Mesenchymal stem cell (in vitro differentiated cells and primary cell): ENCODE data around the gene PRR16.

ENCODE experiments used
- DNase-seq: peaks from one replicate; pipeline ENCODE4 v3.0.0-alpha.2; 2013
- H2AFZ ChIP-seq: one replicate; pipeline ENCODE4 v1.6.1; 2013; ENCODE audit warnings: low read depth, mild to moderate bottlenecking, control low read depth, inconsistent platforms, low read length, moderate library complexity
- H2AK5ac ChIP-seq: 2 replicates; pipeline ENCODE4 v1.6.1; 2013; ENCODE audit warnings: low read length, moderate library complexity, mild to moderate bottlenecking, inconsistent platforms; ENCODE audit not compliant: severe bottlenecking
- H2BK120ac ChIP-seq: one replicate; pipeline ENCODE4 v1.6.1; 2013; ENCODE audit warnings: low read depth, mild to moderate bottlenecking, inconsistent platforms, low read length, moderate library complexity
- H2BK12ac ChIP-seq, 2 experiments: one replicate each; pipeline ENCODE4 v1.6.1; 2013; ENCODE audit warnings: inconsistent platforms in 2 of 2, low read length in 2 of 2, mild to moderate bottlenecking in 2 of 2, moderate library complexity in 2 of 2, control low read depth in 1 of 2
- H2BK15ac ChIP-seq: one replicate; pipeline ENCODE4 v1.6.1; 2013; ENCODE audit warnings: mild to moderate bottlenecking, low read depth, inconsistent platforms; ENCODE audit not compliant: poor library complexity, severe bottlenecking
- H2BK5ac ChIP-seq: 2 replicates; pipeline ENCODE4 v1.6.1; 2013; ENCODE audit warnings: low read depth, mild to moderate bottlenecking, low read length, control low read depth, inconsistent platforms; ENCODE audit not compliant: poor library complexity, severe bottlenecking
- H3K14ac ChIP-seq, 2 experiments: one replicate each; pipeline ENCODE4 v1.6.1; 2013; ENCODE audit warnings: inconsistent platforms in 2 of 2, low read length in 2 of 2, control low read depth in 1 of 2, mild to moderate bottlenecking in 1 of 2, moderate library complexity in 1 of 2
- H3K18ac ChIP-seq, 2 experiments: one replicate each; pipeline ENCODE4 v1.6.1; 2013; ENCODE audit warnings: inconsistent platforms in 2 of 2, low read length in 2 of 2, control low read depth in 1 of 2, low read depth in 1 of 2, mild to moderate bottlenecking in 1 of 2
- H3K23ac ChIP-seq, 2 experiments: one replicate each; pipeline ENCODE4 v1.6.1; 2013; ENCODE audit warnings: inconsistent platforms in 2 of 2, low read length in 2 of 2, mild to moderate bottlenecking in 2 of 2, moderate library complexity in 2 of 2, control low read depth in 1 of 2
- H3K27ac ChIP-seq: 2 replicates; pipeline ENCODE4 v1.5.1; 2013; ENCODE audit warnings: mild to moderate bottlenecking, moderate library complexity, low read length, control low read depth, inconsistent platforms; ENCODE audit not compliant: poor library complexity, severe bottlenecking
- H3K27me3 ChIP-seq, 2 experiments: 2 replicates each; pipeline versions ENCODE4 v1.6.1 to v1.7.0; 2013; ENCODE audit warnings: low read length in 2 of 2, mild to moderate bottlenecking in 2 of 2, moderate library complexity in 2 of 2, control low read depth in 1 of 2, inconsistent platforms in 1 of 2; ENCODE audit not compliant: control insufficient read depth in 1 of 2, insufficient read depth in 1 of 2
- H3K36me3 ChIP-seq, 2 experiments: 2 replicates each; pipeline versions ENCODE4 v1.6.1 to v1.7.0; 2013; ENCODE audit warnings: low read length in 2 of 2, control low read depth in 1 of 2, inconsistent platforms in 1 of 2, low read depth in 1 of 2, mild to moderate bottlenecking in 1 of 2; ENCODE audit not compliant: insufficient read depth in 2 of 2, control insufficient read depth in 1 of 2
- H3K4ac ChIP-seq, 2 experiments: one replicate each; pipeline ENCODE4 v1.6.1; 2013; ENCODE audit warnings: inconsistent platforms in 2 of 2, low read length in 2 of 2, mild to moderate bottlenecking in 2 of 2, moderate library complexity in 2 of 2, control low read depth in 1 of 2, low read depth in 1 of 2
- H3K4me1 ChIP-seq: 2 replicates; pipeline ENCODE4 v1.6.1; 2013; ENCODE audit warnings: low read depth, low read length, control low read depth; ENCODE audit not compliant: control insufficient read depth, insufficient read depth
- H3K4me2 ChIP-seq: 2 replicates; pipeline ENCODE4 v1.6.1; 2013; ENCODE audit warnings: low read length, mild to moderate bottlenecking, inconsistent platforms; ENCODE audit not compliant: poor library complexity, severe bottlenecking
- H3K4me3 ChIP-seq, 2 experiments: 2 replicates each; pipeline versions ENCODE4 v1.5.1 to v1.7.0; 2013; ENCODE audit warnings: low read length in 2 of 2, mild to moderate bottlenecking in 2 of 2, control low read depth in 1 of 2, low read depth in 1 of 2; ENCODE audit not compliant: insufficient read depth in 1 of 2
- H3K79me1 ChIP-seq: replicated peaks from 2 replicates; pipeline ENCODE4 v1.6.1; 2013; ENCODE audit warnings: mild to moderate bottlenecking, control low read depth, low read length, inconsistent platforms; ENCODE audit not compliant: poor library complexity, severe bottlenecking
- H3K9ac ChIP-seq: 2 replicates; pipeline ENCODE4 v1.7.0; 2013; ENCODE audit warnings: mild to moderate bottlenecking, low read length, moderate library complexity
- H3K9me3 ChIP-seq: 2 replicates; pipeline ENCODE4 v1.7.0; 2013; ENCODE audit warnings: mild to moderate bottlenecking, low read length; ENCODE audit not compliant: control insufficient read depth
- H4K8ac ChIP-seq: one replicate; pipeline ENCODE4 v1.6.1; 2013; ENCODE audit warnings: inconsistent platforms, mild to moderate bottlenecking, low read length, moderate library complexity
- H4K91ac ChIP-seq: one replicate; pipeline ENCODE4 v1.6.1; 2013; ENCODE audit warnings: mild to moderate bottlenecking, low read length, inconsistent platforms
- WGBS: methylation state at CpG from one replicate; pipeline ENCODE4 v1.1.7; 2013; ENCODE audit warnings: mixed read lengths; 5-methylcytosine and 5-hydroxymethylcytosine counted together

The PRR16 gene

GRCh38 chr5:120550358-120550757 is 86.3 kb downstream of the PRR16 start:
- no peak overlapping the region for H3K4ac ChIP-seq
- H3K14ac ChIP-seq, result no peak overlapping the region
- peaks cover 10% of the 10 kb centered on the region for H3K79me1 ChIP-seq
- no peak overlapping the region for H3K23ac ChIP-seq
- H3K4me3 ChIP-seq, result no peak overlapping the region
- H3K27me3 ChIP-seq, result no peaks in the 10 kb centered on the region
- no peak overlapping the region for H3K9ac ChIP-seq
- no peak for DNase-seq
- H4K8ac ChIP-seq, result no peak overlapping the region
- no peaks in the 10 kb centered on the region for H3K9me3 ChIP-seq
- no peak overlapping the region for H2BK12ac ChIP-seq
- H3K4me2 ChIP-seq, result no peak overlapping the region
- H2BK5ac ChIP-seq, result no peak overlapping the region
- 83% methylated on average over 2 of the region's 2 CpGs for whole genome bisulfite sequencing
- H2AFZ ChIP-seq, result no peak overlapping the region
- H4K91ac ChIP-seq, result no peak overlapping the region
- H2BK120ac ChIP-seq, result no peak overlapping the region
- H3K27ac ChIP-seq, result no peak overlapping the region
- no peaks in the 10 kb centered on the region for H3K36me3 ChIP-seq
- no peak overlapping the region for H2BK15ac ChIP-seq
- H2AK5ac ChIP-seq, result no peak overlapping the region
- H3K4me1 ChIP-seq, result no peaks in the 10 kb centered on the region
- no peak overlapping the region for H3K18ac ChIP-seq

- no peaks in the 10 kb centered on the region for H3K4me1 ChIP-seq
- no peaks in the 10 kb centered on the region for H3K9me3 ChIP-seq
- H2BK5ac ChIP-seq, result no peak overlapping the region
- H3K4me3 ChIP-seq, result no peak overlapping the region
- no peak overlapping the region for H2BK12ac ChIP-seq
- no peak overlapping the region for H3K9ac ChIP-seq
- H2AFZ ChIP-seq, result no peak overlapping the region
- no peak overlapping the region for H4K91ac ChIP-seq
- H3K14ac ChIP-seq, result no peak overlapping the region
- no peak overlapping the region for H2BK15ac ChIP-seq
- H2BK120ac ChIP-seq, result no peak overlapping the region
- H2AK5ac ChIP-seq, result no peak overlapping the region
- DNase-seq, result no peak
- no peak overlapping the region for H4K8ac ChIP-seq
- H3K27me3 ChIP-seq, result no peaks in the 10 kb centered on the region
- peaks cover 6% of the 10 kb centered on the region for H3K79me1 ChIP-seq
- WGBS, result 94% methylated on average over 2 of the region's 3 CpGs
- H3K4ac ChIP-seq, result no peak overlapping the region
- no peaks in the 10 kb centered on the region for H3K36me3 ChIP-seq
- no peak overlapping the region for H3K18ac ChIP-seq
- H3K27ac ChIP-seq, result no peak overlapping the region
- H3K4me2 ChIP-seq, result no peak overlapping the region
- no peak overlapping the region for H3K23ac ChIP-seq
Observed at GRCh38 chr5:120552638-120553037, 88.5 kb downstream of the PRR16 start.

- Histone ChIP-seq H3K36me3 (no peaks in the 10 kb centered on the region), H2BK120ac (no peak overlapping the region), H3K4me3 (no peak overlapping the region), H2AK5ac (no peak overlapping the region), H3K14ac (no peak overlapping the region), H4K8ac (no peak overlapping the region), H2BK15ac (no peak overlapping the region), H3K4me2 (no peak overlapping the region), H3K23ac (no peak overlapping the region), H3K27me3 (no peaks in the 10 kb centered on the region), H4K91ac (no peak overlapping the region), H2BK12ac (no peak overlapping the region), H3K18ac (no peak overlapping the region), H2BK5ac (no peak overlapping the region), H3K4me1 (no peaks in the 10 kb centered on the region), H3K9ac (no peak overlapping the region), H3K4ac (no peak overlapping the region), H3K27ac (no peak overlapping the region), H3K9me3 (no peaks in the 10 kb centered on the region), H3K79me1 (peaks cover 4% of the 10 kb centered on the region), H2AFZ (no peak overlapping the region)
- no peak for DNase-seq
- 100% methylated on average over 1 of the region's 2 CpGs for WGBS
Observed at GRCh38 chr5:120555345-120555744, 91.2 kb downstream of the PRR16 start.

GRCh38 chr5:120564013-120564412 is 99.9 kb downstream of the PRR16 start:
- H2BK120ac ChIP-seq, result no peak overlapping the region
- DNase-seq, result no peak
- H3K4me1 ChIP-seq, result no peaks in the 10 kb centered on the region
- H3K9ac ChIP-seq, result no peak overlapping the region
- no peak overlapping the region for H2BK12ac ChIP-seq
- 69% methylated on average over 4 of the region's 4 CpGs for WGBS
- H3K4me2 ChIP-seq, result no peak overlapping the region
- no peak overlapping the region for H3K4ac ChIP-seq
- H3K36me3 ChIP-seq, result no peaks in the 10 kb centered on the region
- H3K27me3 ChIP-seq, result no peaks in the 10 kb centered on the region
- peak overlapping the region; percentile 51 for H4K8ac ChIP-seq
- no peak overlapping the region for H2BK15ac ChIP-seq
- H3K79me1 ChIP-seq, result peaks cover 19% of the 10 kb centered on the region
- H2BK5ac ChIP-seq, result no peak overlapping the region
- H3K23ac ChIP-seq, result no peak overlapping the region
- H3K4me3 ChIP-seq, result no peak overlapping the region
- H3K27ac ChIP-seq, result no peak overlapping the region
- H4K91ac ChIP-seq, result peak overlapping the region; percentile 8
- H3K18ac ChIP-seq, result peak overlapping the region in 1 of 2 experiments; percentile 17
- H3K14ac ChIP-seq, result no peak overlapping the region
- H3K9me3 ChIP-seq, result no peaks in the 10 kb centered on the region
- H2AK5ac ChIP-seq, result no peak overlapping the region
- no peak overlapping the region for H2AFZ ChIP-seq
